NB4 (cell line): ENCODE measurements around the gene MEPCE.
"Not testable (repeated sequence)": the region's sequence is repeated elsewhere in the genome, so short reads cannot be mapped to it uniquely, and the experiment has no call there.

Experiments
- DNase-seq: peaks from one replicate; pipeline ENCODE4 v3.0.0; 2010; ENCODE audit warnings: low read depth
- H3K4me3 ChIP-seq: one replicate; pipeline ENCODE4 v1.5.1; 2011; ENCODE audit warnings: mild to moderate bottlenecking, low read depth, low read length, moderate library complexity
- CTCF ChIP-seq: IDR thresholded peaks from one replicate; pipeline ENCODE4 v1.5.1; 2012; ENCODE audit warnings: low read depth, low read length
- MAX ChIP-seq: IDR thresholded peaks from 2 replicates; pipeline ENCODE4 v1.6.1; 2011; ENCODE audit warnings: low read depth, low read length
- MYC ChIP-seq: IDR thresholded peaks from 2 replicates; pipeline ENCODE4 v1.6.1; 2011; ENCODE audit warnings: low read depth, low read length
- POLR2A ChIP-seq: IDR thresholded peaks from 2 replicates; pipeline ENCODE4 v1.6.1; 2011; ENCODE audit warnings: mild to moderate bottlenecking; ENCODE audit not compliant: insufficient read length; ENCODE audit errors: extremely low read depth

The MEPCE gene

GRCh38 chr7:100429637-100430492 lies at the start of gene MEPCE:
Gene MEPCE (plus strand): TSS chr7:100429831. CDS start chr7:100430019, 188 bp downstream.
- DNase-seq: peak; percentile 95
- TF ChIP-seq MAX: peak; percentile 50
- peak; percentile 58 for TF ChIP-seq POLR2A
- no peak for TF ChIP-seq CTCF
- peak; percentile 68 for TF ChIP-seq MYC
- H3K4me3 ChIP-seq: peak within 1 kb of the TSS; percentile 94

GRCh38 chr7:100380196-100380595 lies 49.4 kb upstream of the MEPCE start:
- H3K4me3 ChIP-seq: no peak overlapping the region
- DNase-seq: peak; percentile 46
- TF ChIP-seq POLR2A (no peak), MAX (no peak; the same call in 1 of the 2 replicates), CTCF (no peak), MYC (no peak)

- DNase-seq: not testable (repeated sequence)
Measured at GRCh38 chr7:100381531-100382233, 47.9 kb upstream of the MEPCE start.

GRCh38 chr7:100382234-100382853 lies 47.3 kb upstream of the MEPCE start:
- peak; percentile 59 for DNase-seq
- H3K4me3 ChIP-seq: not testable (repeated sequence)
- TF ChIP-seq POLR2A: peak; percentile 47

More at GRCh38 chr7:100381531-100382233, 47.9 kb upstream of the MEPCE start:
- H3K4me3 ChIP-seq: not testable (repeated sequence)

- no peak overlapping the region for H3K4me3 ChIP-seq
- peak; percentile 33 for DNase-seq
- TF ChIP-seq MAX: no peak
- TF ChIP-seq CTCF: no peak
- no peak for TF ChIP-seq MYC
- TF ChIP-seq POLR2A: no peak
Measured at GRCh38 chr7:100384628-100385294, 44.9 kb upstream of the MEPCE start.

GRCh38 chr7:100386940-100387339 lies 42.7 kb upstream of the MEPCE start:
- no peak for DNase-seq
- no peak overlapping the region for H3K4me3 ChIP-seq
- TF ChIP-seq POLR2A: no peak
- TF ChIP-seq MAX: no peak
- TF ChIP-seq CTCF: no peak
- TF ChIP-seq MYC: no peak
